NCI-H446 treated with DMSO at 0.1 percent for 48 hours (cell line): Measurements from ENCODE around the gene TNFAIP3.

Source experiments
- DNase-seq: peaks from one replicate; lab custom pipeline; 2025; lab: John Stamatoyannopoulos, UW

The TNFAIP3 gene

DNA sequence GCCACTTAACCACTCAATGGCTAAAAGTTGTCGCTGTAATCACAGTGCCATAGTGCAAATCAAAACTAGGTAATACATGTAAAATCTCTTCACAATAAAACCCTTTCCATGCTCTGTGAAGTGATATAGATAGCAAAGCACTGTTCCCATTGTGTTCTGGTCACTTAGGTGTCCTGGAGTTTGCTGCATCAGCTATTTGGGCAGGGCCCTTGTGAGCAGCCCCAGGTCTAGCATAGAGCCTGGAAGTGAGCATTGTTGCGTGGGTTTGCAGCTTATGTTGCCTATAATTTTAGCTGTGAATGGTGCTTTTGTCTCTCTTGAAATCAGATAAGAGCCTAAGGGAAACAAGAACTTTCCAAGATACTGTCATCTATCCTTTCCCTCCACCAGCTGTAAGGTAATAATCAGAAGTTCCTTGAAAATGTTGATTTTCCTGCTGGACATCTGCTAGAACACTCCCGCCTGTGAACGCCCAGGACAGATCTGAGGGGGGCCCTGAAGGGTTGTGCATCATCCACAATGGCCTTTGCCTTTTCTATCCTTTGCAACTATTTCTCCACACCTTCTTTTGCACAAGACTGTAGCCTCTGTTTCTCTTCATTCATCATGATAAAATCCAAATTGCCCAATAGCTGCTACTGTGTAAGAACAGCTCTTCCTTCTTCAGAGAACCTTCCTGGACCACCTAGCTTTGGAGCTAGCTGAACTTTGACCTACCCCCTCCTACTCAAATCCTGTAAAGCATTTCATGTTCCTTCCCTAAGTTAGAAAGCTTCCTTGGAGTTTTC lies 57.0 kb downstream of the TNFAIP3 start:
- DNase-seq = no peak

DNA sequence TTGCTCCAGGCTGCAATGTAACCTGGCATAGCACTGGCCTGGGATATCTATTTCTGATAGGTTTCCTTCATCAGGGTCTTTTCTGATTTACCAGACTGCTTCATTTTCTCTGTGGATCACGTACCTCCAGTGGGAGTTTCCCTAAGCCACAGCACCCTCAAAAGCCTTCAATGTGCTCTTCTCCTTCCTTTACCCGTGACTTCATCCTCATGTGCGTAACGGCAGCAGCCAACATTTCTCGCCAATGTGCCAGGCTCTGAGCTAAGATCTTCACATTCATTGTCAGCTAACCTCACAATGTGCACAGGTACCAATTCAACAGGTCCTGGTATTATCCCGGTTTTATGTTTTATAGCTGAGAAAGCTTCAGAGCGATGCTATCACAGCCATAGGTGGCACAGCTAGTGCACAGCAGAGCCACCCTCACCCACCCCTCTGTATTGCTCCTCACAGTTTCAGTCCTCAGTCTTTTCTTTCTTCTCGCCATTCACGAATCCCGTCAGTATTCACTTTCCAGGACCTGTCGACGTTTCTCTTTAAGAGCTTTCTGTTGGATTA lies 58.2 kb downstream of the TNFAIP3 start:
- DNase-seq = no peak

DNA sequence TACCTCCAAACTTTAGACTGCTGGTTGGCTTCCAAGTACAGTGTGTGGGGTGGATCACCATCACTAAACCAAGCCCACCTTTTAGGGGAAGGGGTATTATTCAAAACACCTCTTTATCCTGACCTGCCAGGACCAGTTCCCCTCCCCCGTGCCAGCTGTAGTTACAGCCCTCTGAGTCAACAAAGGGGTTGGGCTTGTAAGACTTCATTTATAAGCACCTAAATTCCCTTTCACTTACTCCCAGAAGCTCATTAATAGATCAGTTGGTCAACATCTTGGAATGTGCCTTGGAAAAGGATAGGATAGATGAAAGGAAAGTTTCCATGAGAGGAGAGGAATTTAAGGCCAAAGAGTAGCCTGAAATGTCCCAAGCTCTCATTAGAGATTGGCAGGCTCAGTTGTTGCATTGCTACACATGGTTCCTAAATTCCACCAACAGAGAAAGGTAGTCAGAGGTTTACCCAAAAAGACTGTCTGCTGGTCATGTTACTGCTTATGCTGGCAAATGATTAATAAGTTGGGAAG lies 59.2 kb downstream of the TNFAIP3 start:
- no peak for DNase-seq

DNA sequence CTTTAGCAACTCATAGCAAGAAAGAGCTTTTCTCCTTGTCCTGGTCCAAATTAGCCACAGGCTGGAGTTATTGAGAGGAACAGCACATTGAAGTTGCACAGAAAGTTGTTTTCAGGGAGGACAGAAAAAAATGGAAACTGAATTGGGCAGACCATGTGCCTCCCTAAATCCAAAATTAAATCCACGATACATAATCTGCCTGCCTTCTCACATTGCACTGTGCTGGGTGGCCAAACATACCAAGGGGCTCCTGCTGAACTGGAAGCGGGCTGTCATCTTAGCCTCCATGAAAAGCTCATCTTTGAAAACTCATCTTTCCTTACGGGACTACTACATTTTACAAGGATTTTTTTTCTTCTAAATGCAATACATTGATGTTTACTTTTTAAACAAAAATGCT lies 59.9 kb downstream of the TNFAIP3 start:
- DNase-seq = no peak

DNA sequence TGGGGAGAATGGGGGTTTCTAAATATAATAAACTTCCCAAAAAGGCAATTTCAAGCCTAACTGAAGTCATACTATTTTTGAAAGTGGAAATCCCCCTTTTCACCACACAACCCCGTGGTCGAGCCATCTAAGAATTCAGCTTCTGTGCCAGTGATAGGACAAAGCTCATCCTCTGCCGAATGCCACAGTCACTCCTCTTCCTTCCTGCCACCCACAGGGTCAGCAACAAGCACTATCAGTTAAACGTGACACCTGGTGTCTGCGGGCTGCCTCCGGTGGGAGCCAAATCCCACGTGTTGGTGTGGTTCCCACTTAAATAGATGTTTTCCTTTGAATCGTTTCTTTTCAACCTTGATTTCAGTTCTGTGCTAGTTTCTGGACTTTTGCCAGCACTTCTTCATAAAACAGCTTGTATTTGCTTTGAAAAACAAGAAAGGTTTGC lies 60.7 kb downstream of the TNFAIP3 start:
- DNase-seq = no peak

DNA sequence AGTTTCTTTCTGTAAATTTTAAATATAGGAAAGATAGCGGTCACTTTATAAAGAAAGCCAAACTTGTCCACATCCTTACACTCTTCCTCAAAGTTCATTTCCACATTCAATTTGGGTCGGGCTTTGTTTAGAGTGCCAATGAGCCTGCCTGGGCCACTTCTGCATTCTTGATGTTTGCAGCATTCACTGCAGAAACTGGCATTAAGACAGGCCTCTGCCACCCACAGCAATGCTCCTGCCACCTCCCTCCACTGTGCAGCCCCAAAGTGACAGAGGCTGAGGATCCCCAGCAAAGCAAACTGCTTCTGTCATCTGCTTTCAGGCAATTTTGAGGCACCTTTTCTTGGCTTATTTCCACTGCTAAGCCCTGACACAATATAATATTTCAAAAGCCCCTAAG lies 61.2 kb downstream of the TNFAIP3 start:
- DNase-seq = no peak

DNA sequence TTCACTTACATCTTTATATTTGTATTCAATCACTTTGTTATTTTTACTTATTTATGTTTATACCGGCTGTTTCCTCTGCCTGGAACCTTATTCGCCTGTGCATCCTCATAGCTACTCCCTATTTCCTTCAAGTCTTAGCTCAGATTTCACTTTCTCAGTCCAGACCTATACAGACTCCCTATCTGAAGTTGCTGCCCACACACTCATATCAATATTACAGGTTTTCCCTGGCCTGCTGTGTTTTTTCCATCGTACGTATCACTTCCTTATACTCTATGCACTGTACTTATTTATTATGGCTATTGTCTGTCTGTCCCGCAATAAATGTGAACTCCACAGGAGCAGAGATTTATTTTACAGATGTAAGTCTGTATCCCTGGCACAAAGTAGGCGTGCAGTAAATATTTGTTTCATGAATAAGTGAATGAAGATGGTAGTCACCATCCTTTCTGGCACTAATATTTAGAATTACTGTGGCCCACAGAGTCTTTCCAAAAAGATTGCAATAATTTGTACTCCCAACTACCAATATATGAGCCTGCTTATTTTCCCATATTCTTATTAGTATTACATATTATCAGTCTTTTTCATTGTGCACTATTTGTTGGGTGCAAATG lies 64.9 kb downstream of the TNFAIP3 start:
- no peak for DNase-seq
